GM21390 (cell line): ENCODE measurements around the gene PAX6.
"Not testable (repeated sequence)": the region's sequence is repeated elsewhere in the genome, so short reads cannot be mapped to it uniquely, and the experiment has no call there.

Experiments used
- ATAC-seq: cut with Tn5 transposase; IDR thresholded peaks from one replicate; pipeline ENCODE4 v1.9.1; 2021; ENCODE audit not compliant: unreplicated experiment

PAX6 gene

DNA sequence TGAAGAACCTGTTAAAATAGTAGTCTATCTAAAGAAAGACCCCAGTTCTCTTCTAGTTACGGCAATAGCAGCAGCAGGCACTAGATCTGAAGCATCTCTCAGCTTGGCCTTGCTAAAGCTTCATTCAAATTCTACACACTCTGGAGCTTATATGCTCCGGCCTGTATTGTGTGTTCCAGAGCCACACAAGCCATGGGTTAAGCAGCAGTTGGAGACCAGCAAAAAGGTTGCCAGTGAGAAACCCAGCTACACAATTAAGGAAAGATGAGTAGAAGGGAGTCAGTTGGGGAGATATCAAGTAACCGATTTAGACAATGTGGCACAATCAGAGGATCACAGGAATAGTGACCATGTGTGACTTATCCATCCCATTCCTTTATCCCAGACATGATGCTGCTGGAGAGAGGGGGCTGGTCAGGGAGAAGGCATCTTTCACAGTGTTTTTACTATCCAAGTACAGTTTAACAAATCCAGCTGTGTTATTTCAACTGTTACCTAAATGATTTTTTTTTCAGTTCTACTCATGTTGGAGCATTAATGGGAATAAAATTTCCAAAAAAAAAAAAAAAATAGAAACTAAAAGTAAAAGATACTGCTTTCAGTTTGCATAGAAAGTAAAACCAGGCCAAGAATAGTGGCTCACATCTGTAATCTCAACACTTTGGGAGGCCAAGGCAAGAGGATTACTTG, 41.0 kb downstream of the PAX6 start:
- no peak for ATAC-seq

DNA sequence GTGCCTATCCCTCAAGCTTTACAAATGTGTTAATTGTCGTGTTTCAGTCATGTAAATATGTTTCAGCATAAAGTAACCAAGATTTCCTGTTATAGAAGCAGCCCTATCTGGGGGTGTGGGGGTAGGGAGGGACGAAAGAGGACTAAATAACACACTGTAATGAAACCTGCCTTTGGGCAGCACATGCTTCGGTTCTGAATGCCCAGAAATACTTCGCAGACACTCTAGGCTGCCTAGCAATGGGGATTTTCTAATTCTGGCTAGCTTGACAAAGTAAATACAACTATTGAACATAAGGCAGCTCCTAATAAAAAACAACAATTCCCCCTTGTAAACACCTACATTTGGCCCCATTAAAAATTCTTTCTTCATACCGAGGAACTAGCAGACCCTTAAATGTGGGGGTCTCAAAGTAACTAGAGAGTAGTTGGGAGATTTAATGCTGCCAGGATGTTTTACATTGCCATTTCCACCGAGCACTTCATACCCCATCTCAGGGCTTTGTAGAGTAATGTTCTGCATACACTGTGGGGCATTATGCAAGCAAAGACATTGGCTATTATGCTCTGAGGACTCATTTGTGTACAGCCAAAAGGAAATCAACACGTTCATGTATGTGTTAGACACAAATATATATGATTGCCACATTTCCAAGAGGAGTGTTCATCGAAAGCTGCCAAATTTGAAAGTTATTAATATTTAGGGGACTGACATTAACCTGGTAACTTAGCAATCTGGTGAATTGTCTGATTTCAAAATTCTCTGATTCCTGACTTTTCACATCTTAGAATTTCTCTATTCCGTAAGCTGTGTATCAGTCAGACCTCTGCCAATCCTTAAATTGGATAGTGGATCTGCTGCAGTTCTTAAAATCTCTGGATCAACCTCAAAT, 42.1 kb downstream of the PAX6 start:
- ATAC-seq = no peak

DNA sequence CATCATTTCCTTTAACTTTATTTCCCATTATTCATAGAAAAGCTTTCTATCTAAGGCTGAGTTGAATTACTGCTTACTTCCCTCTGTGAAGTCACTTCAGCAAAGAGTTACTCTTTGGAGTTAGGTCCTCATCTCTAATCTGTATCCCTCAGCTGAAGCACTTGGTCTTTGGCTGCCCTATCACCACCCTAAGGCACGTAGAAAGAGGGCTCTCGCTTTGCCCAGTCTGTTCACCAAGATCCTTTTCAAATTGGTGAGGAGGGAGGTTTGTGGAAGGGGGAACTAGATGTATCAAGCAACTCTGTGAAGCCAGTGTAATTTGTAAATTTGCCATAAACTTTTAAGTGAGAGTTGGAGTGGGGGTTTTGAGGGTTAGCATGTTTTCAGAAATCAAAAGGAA, 43.4 kb downstream of the PAX6 start:
- ATAC-seq = no peak

DNA sequence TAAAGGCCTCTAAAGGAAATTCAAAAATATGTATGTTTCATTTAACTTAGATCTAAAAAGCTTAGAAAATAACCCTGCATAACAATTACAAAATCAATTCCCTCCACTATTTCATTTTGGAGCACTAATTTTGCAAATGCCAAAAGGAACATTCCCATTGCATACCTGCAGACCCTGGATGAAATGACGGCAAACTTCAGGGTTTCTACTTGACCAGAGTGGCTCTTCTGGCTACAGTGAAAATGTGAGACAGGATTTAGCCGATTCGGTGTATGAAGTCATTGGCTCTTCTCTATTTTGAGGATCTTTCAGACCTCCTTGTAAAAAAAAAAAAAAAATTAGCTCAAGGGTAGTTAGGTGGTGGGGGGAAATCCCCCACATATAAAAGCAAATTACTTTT, 44.1 kb downstream of the PAX6 start:
- ATAC-seq = no peak

DNA sequence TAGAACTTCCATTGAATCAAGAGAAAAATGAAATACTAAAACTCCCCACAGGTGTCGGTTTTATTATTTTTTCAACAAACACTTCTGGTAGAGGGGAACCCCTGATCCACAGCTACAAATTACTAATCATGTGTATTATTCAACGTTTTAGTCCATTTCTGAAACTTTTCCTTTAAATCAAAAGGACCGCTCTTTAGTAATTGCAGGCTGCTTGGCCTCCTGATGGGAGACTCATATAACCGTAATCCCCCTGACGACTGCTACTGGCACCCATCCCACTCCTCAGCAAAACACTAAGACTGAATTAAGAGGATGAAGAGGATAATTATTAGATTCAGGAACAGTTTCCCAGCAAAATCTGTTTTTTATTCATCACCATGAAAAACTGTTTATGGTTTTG, 46.4 kb downstream of the PAX6 start:
- no peak for ATAC-seq

DNA sequence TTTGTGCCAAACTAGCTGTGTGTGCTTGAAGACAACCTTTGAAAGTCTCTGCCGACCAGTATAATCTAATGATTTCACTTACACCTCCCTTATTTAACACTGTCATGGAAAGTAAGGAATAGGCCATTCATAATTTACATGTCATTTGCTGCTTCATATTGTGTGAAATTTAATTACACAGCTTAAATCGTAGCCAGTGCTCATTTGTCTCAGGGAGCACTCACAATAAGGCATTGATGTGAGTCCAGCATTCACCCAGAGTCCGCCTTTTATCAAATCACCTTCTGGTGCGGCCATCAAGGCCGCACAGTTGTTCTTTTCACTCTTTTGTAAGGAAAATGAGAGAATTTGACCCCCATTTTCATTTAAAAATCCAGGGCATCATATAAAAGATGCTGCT, 46.9 kb downstream of the PAX6 start:
- no peak for ATAC-seq

DNA sequence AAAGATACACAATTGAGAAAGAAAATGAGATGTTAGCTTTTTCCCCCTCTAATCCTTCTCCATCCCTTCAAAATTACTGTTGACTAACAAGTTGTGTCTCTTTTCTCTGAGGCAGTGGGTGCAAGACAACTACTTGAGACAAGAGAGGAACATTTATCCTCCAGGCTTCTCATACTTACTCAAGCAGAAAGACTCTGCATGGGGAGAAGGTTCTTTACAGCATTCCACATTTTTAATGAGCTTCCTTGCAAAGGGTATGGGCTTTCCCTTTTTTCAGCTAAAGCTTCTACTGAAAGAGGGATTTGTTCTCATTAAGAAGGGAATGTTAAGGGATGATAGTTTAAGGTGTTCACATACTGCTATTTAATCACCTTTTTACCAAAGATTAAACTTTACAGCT, 47.8 kb downstream of the PAX6 start:
- no peak for ATAC-seq

DNA sequence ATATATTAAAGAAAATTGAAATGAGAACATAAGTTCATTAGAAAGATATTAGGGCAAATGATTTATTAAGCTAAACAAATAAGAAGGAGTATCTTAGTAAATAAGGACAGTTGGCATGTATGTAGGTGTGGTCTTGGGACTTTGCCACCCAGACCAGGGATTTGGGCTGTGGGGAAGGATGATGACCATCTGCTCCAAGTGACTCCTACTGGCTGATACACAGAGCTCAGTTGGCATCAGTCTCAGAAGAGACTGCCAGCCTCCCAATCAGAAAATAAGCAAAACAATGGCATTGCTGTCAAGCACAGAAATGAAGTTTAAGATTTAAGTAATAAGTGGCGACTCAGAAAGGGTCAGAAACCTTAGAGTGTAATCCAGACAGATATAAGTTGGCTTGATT, 49.5 kb downstream of the PAX6 start:
- no peak for ATAC-seq

DNA sequence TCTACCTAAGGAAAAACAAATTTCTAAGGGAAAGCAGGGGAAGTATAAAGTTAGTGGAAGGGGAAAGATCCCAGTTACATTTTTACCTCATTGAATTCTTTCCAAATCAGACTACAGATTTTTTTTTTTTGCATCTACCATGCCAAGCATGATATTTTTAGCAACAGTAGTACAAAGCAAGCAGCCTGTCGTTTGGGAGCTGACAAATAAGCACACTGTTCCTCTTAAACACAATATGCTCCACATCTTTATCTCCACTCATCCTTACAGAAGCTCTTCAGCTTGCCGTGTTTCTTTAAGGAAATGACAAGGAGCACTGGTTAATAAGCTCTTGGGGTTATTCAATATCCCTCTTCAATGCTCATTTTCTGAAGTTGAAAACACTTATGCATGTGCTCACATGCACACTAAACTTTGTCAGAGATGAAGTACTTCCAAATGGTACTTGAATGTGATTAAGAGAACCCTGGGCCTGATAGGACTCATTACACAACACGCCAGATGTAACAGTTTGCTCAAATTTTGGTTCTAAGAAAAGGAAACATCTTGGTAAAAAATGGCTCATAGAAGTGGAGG, 53.8 kb downstream of the PAX6 start:
- no peak for ATAC-seq

DNA sequence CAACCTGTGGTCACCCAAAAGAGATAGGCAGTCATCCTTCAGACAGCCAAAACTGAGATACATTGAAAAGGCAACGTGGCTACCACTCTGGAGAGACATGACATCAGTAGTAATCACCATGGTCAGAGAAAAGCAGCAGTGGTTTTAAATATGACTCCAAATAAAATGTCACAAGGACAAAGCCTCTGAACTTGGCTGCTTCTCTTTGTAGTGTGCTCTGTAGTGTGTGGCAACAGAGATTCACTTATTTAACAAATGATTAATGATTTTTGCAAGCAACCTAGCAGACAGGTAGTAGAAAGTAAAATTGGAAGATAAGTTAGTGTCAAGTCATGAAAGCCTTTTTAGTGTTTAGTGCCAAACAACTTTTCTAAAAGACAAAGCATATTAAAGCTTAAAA, 63.5 kb downstream of the PAX6 start:
- ATAC-seq = no peak

DNA sequence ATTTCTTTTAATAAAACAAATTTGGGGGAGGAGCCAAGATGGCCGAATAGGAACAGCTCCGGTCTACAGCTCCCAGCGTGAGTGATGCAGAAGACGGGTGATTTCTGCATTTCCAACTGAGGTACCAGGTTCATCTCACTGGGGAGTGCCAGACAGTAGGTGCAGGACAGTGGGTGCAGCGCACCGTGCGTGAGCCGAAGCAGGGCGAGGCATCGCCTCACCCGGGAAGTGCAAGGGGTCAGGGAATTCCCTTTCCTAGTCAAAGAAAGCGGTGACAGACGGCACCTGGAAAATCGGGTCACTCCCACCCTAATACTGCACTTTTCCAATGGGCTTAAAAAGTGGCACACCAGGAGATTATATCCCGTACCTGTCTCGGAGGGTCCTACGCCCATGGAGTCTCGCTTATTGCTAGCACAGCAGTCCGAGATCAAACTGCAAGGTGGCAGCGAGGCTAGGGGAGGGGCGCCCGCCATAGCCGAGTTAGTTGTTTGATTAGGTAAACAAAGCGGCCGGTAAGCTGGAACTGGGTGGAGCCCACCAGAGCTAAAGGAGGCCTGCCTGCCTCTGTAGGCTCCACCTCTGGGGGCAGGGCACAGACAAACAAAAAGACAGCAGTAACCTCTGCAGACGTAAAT, 70.3 kb downstream of the PAX6 start:
- ATAC-seq = not testable (repeated sequence)

DNA sequence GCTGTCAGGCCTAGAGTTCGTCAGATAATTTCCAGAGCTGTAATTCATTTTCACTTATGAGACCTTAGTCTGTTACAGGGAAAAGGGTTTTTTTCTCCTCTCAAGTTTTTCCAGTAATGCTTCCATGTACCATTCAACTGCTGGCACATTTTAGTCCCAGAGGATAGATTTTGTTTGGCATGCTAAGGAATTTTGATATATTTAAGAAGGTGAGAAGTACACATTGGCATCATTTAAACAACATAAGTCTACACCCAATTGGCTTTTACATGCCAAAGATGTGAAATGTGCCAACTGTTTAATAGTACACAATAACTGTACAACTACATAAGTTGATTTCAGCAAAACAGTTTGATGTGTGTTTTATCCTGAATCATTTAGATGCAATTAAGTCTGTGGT, 71.0 kb downstream of the PAX6 start:
- ATAC-seq = no peak
